ENCODE data around the gene MTARC1.

- TF ChIP-seq ZNF384 (IDR thresholded peaks at IDR 0.05) (no peak), SP1 (IDR thresholded peaks at IDR 0.05) (no peak), FOXK2 (IDR thresholded peaks at IDR 0.05) (no peak), BHLHE40 (IDR thresholded peaks at IDR 0.05; ENCODE audit: borderline replicate concordance) (no peak)
Measured at GRCh38 chr1:220748089-220748934, 38.4 kb upstream of the MTARC1 start, which contains the start of gene MTARC2.

Measured in HEK293T (cell line).